Activated CD4-positive, alpha-beta T cell treated with anti-CD3 and anti-CD28 coated beads, Interleukin-2, Interleukin-4, amounts not matched to agents 100 ng/mL and 50 ng/mL, durations not matched to agents 16 hours and 8 hours (primary cell): ENCODE results near the gene ZNF385D.
"Not testable (repeated sequence)": the region's sequence is repeated elsewhere in the genome, so short reads cannot be mapped to it uniquely, and the experiment has no call there.

Experiments
- DNase-seq: peaks from one replicate; pipeline ENCODE4 v3.0.0-alpha.2; 2020; ENCODE audit warnings: low spot score

Gene ZNF385D

DNA sequence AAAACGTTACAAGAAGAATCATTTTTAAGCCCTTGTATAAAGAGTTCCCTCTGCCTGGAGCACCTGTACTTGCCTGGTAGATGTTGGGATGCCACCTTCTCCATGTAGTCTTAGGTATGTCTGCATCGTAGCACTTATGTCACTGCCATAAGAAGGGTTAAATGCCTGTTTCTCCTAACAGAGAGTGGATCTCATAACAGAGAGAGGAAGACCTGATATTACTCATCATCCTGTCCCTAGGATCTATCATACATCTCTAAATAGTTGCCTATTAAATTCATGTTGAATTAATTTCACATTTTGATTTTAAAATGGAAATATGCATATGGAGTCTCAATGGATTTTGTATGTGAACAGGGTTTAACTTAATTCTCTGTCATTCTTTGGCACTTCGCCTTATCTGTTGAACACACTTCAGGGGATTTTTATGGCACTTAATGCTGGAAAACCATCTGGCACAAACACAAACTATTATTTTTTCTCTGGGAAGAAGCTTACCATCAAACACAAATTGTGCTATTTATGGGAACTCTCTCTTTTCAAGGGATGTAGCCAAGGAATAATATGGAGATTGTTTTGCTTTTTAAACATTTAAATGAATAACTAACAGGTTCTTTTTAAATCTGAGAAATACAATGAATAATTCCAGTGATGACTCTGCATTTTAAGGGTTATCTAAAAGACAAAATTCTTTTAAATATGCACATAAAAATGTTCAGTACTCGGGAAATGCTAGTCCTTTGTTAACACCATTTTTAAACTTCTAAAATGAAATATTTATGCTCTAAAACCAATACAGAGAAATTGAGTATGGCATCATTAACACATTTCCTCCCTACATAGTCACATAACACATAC is 230.7 kb downstream of the ZNF385D start:
- no peak for DNase-seq

GRCh38 chr3:21517184-21517583 is 233.8 kb downstream of the ZNF385D start:
- no peak for DNase-seq

- DNase-seq: no peak
Measured at GRCh38 chr3:21515417-21515816, 235.6 kb downstream of the ZNF385D start.

DNA sequence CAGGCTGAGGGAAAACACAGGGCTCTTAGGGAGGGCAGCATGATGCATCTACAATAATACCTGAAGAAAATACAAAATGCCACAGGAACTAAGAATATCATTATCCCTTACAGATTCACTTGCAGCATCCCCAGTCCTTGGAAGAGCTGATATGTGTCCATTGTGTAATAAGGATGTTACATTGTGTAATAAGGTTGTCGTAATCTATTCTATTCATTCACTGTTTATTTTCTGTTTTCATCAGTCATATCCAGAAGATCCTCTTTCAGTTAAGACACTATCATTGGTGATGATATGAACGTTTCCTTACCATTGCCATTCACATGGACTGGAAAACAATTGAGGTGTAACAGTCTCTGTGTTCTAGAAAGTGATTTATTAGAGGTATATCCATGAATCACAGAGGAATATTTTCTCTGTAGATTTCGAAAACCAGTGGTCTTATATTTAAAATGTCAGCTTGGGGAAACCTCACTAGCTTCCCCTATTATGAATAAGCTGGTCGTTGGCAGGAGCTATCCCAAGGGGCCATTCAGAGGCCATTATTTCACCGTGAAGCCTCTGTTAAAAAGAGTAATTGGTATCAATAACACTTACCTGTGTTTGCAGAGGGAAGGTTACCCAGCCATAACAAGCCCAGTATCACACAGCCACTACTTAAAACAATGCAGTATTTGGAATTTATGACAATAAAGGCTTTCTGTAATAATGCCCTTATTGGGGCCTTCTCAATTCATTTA is 241.1 kb downstream of the ZNF385D start:
- no peak for DNase-seq

GRCh38 chr3:21508246-21508645 is 242.8 kb downstream of the ZNF385D start:
- no peak for DNase-seq

DNA sequence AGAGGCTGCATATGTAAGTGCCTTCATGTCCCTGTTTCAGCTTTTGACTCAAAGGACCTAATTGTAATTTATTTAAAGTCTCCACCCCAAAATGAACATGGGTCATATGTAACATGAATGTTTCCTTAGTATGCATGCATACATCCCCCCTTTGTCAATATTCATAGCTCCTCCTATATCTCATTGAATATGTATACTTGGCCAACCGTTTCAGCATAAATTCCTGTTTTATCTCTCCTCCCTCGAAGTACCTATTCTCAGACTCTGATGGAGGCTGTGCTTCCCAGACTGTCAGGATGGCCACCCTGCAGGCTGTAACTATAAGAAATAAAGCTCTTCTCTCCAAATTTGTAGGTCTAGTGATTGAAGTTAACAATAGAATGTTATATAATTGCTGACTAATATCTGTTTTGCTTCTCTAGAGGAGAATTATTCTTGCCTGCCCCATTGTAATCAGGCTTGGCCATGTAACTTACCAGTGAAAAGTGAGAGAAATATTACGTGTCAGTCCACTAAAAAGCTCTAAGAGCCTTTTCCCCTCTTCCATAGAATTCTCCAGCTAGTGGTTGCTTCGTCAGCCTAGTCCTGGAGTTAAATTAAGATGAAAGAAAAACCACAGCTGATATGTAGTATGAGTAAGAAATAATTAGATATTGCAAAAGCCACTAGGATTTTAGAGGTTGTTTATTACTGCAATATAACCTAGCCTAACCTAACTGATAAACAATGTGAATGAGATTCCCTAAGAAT is 245.1 kb downstream of the ZNF385D start:
- no peak for DNase-seq

GRCh38 chr3:21502656-21503055 is 248.4 kb downstream of the ZNF385D start:
- no peak for DNase-seq

DNA sequence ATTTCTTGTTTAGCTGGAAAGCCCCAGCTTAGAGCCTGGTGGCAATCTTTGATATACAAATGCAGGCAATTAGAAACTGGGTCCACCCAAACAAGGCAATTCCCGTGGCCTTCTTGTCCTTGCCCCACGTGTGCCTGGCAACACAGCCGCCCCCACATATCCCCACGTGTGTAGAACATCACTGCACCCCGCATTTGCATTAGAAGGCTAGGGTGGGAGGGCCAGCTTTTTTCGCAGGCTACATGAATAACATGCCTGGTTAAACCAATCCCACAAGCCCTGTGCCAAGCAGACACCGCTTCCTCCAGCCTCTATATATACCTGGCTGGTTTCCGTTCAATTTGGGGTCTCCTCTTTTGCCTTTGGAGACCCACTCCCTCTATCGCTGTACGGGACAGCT is 250.2 kb downstream of the ZNF385D start:
- no peak for DNase-seq

DNA sequence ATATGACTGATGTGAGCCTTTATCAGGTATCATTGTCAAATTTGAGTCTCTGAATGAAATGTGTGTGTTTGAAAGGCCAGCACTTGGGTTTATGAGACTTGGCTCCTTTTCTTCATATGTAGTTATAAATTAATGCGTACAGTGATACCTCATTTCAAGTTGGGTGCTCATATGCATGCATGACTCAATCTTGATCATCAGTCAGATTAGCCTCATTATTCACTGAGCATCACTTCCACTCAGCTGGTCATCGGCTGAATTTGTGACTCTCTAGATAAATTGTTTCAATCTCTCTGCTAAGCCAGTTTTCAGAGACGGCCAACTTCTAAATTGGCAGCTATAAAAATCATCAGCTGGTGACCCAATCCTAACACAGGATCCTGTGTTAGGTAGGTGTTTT is 260.3 kb downstream of the ZNF385D start:
- DNase-seq: not testable (repeated sequence)

- no peak for DNase-seq
Measured at GRCh38 chr3:21487520-21487919, 263.5 kb downstream of the ZNF385D start.

GRCh38 chr3:21486024-21486935 is 264.7 kb downstream of the ZNF385D start:
- DNase-seq: not testable (repeated sequence)

DNA sequence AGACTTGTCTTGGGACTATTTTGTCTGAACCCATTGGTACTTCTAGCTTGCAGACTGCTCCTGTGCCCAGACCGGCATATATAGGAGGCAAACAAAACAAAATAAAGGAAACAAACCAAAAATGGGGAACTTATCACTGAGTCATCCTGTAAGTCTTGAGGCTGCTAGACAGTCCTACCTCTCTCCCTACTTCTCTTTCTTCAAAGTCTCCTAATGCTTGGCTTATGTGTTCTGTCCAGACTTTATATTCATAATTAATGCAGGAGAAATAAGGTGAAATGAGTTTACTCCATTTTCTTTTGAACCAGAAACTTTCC is 266.2 kb downstream of the ZNF385D start:
- no peak for DNase-seq

GRCh38 chr3:21484057-21484827 is 266.8 kb downstream of the ZNF385D start:
- peak; percentile 12 for DNase-seq

GRCh38 chr3:21481991-21482390 is 269.0 kb downstream of the ZNF385D start:
- DNase-seq: no peak

GRCh38 chr3:21477541-21478288 is 273.3 kb downstream of the ZNF385D start:
- no peak for DNase-seq

- DNase-seq: no peak
Measured at GRCh38 chr3:21466476-21466875, 284.5 kb downstream of the ZNF385D start.

DNA sequence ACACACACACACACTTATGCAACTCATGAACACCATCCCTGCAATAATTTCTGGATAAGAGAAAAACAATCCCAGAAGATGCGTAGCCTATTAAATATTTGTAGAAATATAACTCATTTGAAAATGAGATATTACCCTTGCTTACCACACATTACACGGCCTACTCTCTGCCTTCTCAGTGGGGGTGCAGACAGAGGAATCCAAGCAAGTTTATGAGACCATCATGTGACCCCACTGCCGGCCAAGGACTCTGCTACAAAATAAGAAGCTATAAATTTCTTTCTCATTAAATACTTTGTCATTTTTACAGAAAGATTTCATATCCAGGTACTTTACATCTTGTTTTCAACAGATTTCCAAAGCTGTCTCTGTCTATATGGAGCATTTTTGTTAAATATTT is 286.3 kb downstream of the ZNF385D start:
- DNase-seq: no peak

GRCh38 chr3:21463319-21463718 is 287.7 kb downstream of the ZNF385D start:
- no peak for DNase-seq

DNA sequence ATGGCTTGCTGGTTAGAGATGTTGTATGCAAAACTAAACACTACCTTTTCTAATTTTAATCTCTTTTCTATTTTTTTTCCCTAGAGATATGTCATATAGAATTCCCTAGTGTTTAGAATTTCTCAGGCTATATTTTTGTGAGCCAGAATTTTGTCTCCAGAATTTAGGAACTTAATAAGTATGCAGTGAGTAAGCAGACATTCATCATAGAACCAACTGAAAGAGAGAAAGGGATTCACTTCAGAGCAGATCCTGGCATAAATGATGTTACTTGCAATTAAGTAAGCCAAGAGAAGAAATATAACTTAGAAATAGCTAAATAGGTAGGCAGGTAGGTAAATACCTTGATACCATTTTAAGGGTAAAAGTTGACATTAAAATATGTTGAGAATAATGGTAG is 288.9 kb downstream of the ZNF385D start:
- no peak for DNase-seq

- no peak for DNase-seq
Measured at GRCh38 chr3:21457084-21457483, 293.9 kb downstream of the ZNF385D start.
